GM23338 (cell line): ENCODE results near the gene NPHS2. TPM values are rescaled to one million over a fixed set of nuclear protein-coding genes. Genes with fewer than 3 reads are reported as not detected.

ENCODE experiments used
- ATAC-seq: fragments of 200-7000 bp; cut with Tn5 transposase; 3 replicates; pipeline ENCODE4 v1.9.1; 2020
- DNase-seq: peaks from one replicate; pipeline ENCODE4 v3.0.0-alpha.2; 2015; ENCODE audit warnings: low spot score
- H2AFZ ChIP-seq: fragments of 200-600 bp; sonication (generic); 2 replicates; pipeline ENCODE4 v1.8.0; 2016; ENCODE audit warnings: antibody characterized with exemption, mild to moderate bottlenecking, moderate library complexity
- H3F3A ChIP-seq: fragments of 200-600 bp; sonication (generic); replicated peaks from 2 replicates; pipeline ENCODE4 v1.8.0; 2017; ENCODE audit warnings: antibody characterized with exemption, mixed run types, low read depth
- H3K27ac ChIP-seq: fragments of 200-600 bp; sonication (generic); 2 replicates; pipeline ENCODE4 v1.6.1; 2016; ENCODE audit warnings: low read depth
- H3K27me3 ChIP-seq: fragments of 200-600 bp; sonication (generic); 2 replicates; pipeline ENCODE4 v1.8.0; 2016; ENCODE audit warnings: mild to moderate bottlenecking, mixed run types, moderate library complexity; ENCODE audit not compliant: insufficient read depth
- H3K36me3 ChIP-seq: fragments of 200-600 bp; sonication (generic); 2 replicates; pipeline ENCODE4 v1.8.0; 2016; ENCODE audit warnings: mild to moderate bottlenecking; ENCODE audit not compliant: insufficient read depth
- H3K4me1 ChIP-seq: fragments of 200-600 bp; sonication (generic); 2 replicates; pipeline ENCODE4 v1.8.0; 2016; ENCODE audit warnings: mild to moderate bottlenecking, moderate library complexity; ENCODE audit not compliant: insufficient read depth
- H3K4me2 ChIP-seq: fragments of 200-600 bp; sonication (generic); 2 replicates; pipeline ENCODE4 v1.7.1; 2017; ENCODE audit warnings: mixed run types
- H3K4me3 ChIP-seq: fragments of 200-600 bp; sonication (generic); 2 replicates; pipeline ENCODE4 v1.6.1; 2016; ENCODE audit warnings: mixed run types
- H3K79me2 ChIP-seq: fragments of 200-600 bp; sonication (generic); replicated peaks from 2 replicates; pipeline ENCODE4 v1.8.0; 2017; ENCODE audit warnings: mild to moderate bottlenecking; ENCODE audit not compliant: insufficient read depth
- H3K9me2 ChIP-seq: fragments of 200-600 bp; sonication (generic); 2 replicates; pipeline ENCODE4 v1.8.0; 2017; ENCODE audit not compliant: insufficient read depth
- H4K20me1 ChIP-seq: fragments of 200-600 bp; sonication (generic); replicated peaks from 2 replicates; pipeline ENCODE4 v1.8.0; 2017; ENCODE audit warnings: mild to moderate bottlenecking; ENCODE audit not compliant: insufficient read depth
- H3K27ac Mint-ChIP-seq: 2 replicates; pipeline ENCODE4 v1.8.0; 2020; ENCODE audit warnings: inconsistent platforms, mild to moderate bottlenecking, moderate library complexity, mixed read lengths
- H3K27me3 Mint-ChIP-seq: 3 replicates; pipeline ENCODE4 v1.8.0; 2022; ENCODE audit warnings: low read depth, mild to moderate bottlenecking, moderate library complexity, mixed read lengths, inconsistent platforms; ENCODE audit not compliant: insufficient read depth, poor library complexity
- H3K36me3 Mint-ChIP-seq: 3 replicates; pipeline ENCODE4 v1.8.0; 2021; ENCODE audit warnings: low read depth, mild to moderate bottlenecking, inconsistent platforms, moderate library complexity, mixed read lengths
- H3K4me1 Mint-ChIP-seq: 3 replicates; pipeline ENCODE4 v1.8.0; 2020; ENCODE audit warnings: mild to moderate bottlenecking, inconsistent platforms, mixed read lengths
- H3K4me3 Mint-ChIP-seq: 3 replicates; pipeline ENCODE4 v1.8.0; 2021; ENCODE audit warnings: moderate library complexity, mild to moderate bottlenecking, inconsistent platforms, mixed read lengths
- H3K9me3 Mint-ChIP-seq: 3 replicates; pipeline ENCODE4 v1.8.0; 2020; ENCODE audit warnings: moderate library complexity, mild to moderate bottlenecking, inconsistent platforms, mixed read lengths
- CREB1 ChIP-seq: fragments of 250-450 bp; sonication (Bioruptor Pico); IDR thresholded peaks from 2 replicates; pipeline ENCODE4 v1.5.0; 2020; ENCODE audit warnings: low read depth, mild to moderate bottlenecking, moderate library complexity
- ETS1 ChIP-seq: IDR thresholded peaks from 2 replicates; pipeline ENCODE4 v1.6.1; 2016; ENCODE audit warnings: antibody characterized with exemption
- EZH2 ChIP-seq: fragments of 200-600 bp; sonication (generic); IDR thresholded peaks from one replicate; pipeline ENCODE4 v1.8.0; 2017; ENCODE audit warnings: antibody characterized with exemption, mild to moderate bottlenecking, low read depth; ENCODE audit not compliant: unreplicated experiment
- EZH2phosphoT487 ChIP-seq: fragments of 200-600 bp; sonication (generic); IDR thresholded peaks from one replicate; pipeline ENCODE4 v1.8.1; 2018; ENCODE audit warnings: antibody characterized with exemption; ENCODE audit not compliant: unreplicated experiment
- JUNB ChIP-seq: IDR thresholded peaks from one replicate; pipeline ENCODE4 v1.6.1; 2016; ENCODE audit warnings: antibody characterized with exemption; ENCODE audit not compliant: unreplicated experiment
- POLR2AphosphoS5 ChIP-seq: IDR thresholded peaks from 2 replicates; pipeline ENCODE4 v1.6.1; 2016; ENCODE audit warnings: antibody characterized with exemption, low read depth
- STAT1 ChIP-seq: IDR thresholded peaks from one replicate; pipeline ENCODE4 v1.6.1; 2016; ENCODE audit warnings: antibody characterized with exemption; ENCODE audit not compliant: unreplicated experiment
- ZNF331 ChIP-seq: fragments of 250-450 bp; sonication (Bioruptor Pico); IDR thresholded peaks from 2 replicates; pipeline ENCODE4 v1.5.0; 2020; ENCODE audit warnings: low read depth, mild to moderate bottlenecking, moderate library complexity
- polyA plus RNA-seq: library from polyadenylated mRNA; unstranded; fragments of >200 nt; fragmentation: Nextera tagmentation; extraction: Ambion mirVana; gene quantifications from 2 replicates; pipeline ENCODE4 v1.2.1, GENCODE V29; 2016
- total RNA-seq: library from RNA; depleted of rRNA; stranded (reverse); fragments of >200 nt; shearing (Covaris generic); gene quantifications from 2 replicates; pipeline ENCODE4 v1.2.3, GENCODE V29; 2014
- TF ChIP-seq, protein P1 (sequence below): fragments of 250-450 bp; sonication (Bioruptor Pico); IDR thresholded peaks from 2 replicates; pipeline ENCODE4 v1.5.0; 2020; ENCODE audit warnings: mild to moderate bottlenecking, moderate library complexity

NPHS2 gene
- total and polyA plus RNA-seq, 2 experiments from 2014 or later, result not detected

DNA sequence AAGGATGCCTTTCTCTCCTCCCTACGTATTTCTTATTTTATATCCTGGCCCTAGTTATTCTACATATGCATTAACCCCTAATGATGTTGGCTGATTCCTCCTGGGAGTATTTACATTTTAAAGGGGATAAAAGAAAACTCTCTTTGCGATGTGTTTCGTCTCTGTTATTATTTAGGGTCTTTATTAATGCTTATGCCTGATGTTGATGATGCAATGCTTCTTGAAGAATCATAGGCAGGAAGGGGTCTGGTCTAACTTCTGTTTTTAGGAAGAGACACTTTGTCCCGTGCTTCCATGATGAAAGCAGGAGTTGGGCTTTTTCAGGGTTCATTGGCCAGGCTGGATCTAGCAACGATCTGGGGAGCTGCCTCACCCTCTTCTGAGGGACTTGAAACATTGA lies 761 bp upstream of the NPHS2 start:
- DNase-seq (no peak), ATAC-seq (no peak)
- peaks cover 7% of the 10 kb centered on the region for H3K4me1 ChIP-seq
- no peaks in the 10 kb centered on the region; the same call in 1 of the 2 replicates for H3K36me3 ChIP-seq
- Mint-ChIP-seq H3K4me3 (peak overlapping the region; percentile 57), H3K27ac (no peak overlapping the region), H3K4me1 (peaks cover 7% of the 10 kb centered on the region), H3K27me3 (peaks cover 49% of the 10 kb centered on the region), H3K9me3 (peaks cover 7% of the 10 kb centered on the region), H3K36me3 (peaks cover 4% of the 10 kb centered on the region; the same call in 1 of the 3 replicates)
- TF ChIP-seq POLR2AphosphoS5 (no peak), EZH2 (peak; percentile 42), EZH2phosphoT487 (no peak)
- peak overlapping the region; percentile 65 for H3K4me3 ChIP-seq
- no peaks in the 10 kb centered on the region for H3K79me2 ChIP-seq
- peak overlapping the region; percentile 93; the same call in 1 of the 2 replicates for H2AFZ ChIP-seq
- no peaks in the 10 kb centered on the region for H3K9me2 ChIP-seq
- peaks cover 54% of the 10 kb centered on the region for H3K27me3 ChIP-seq
- H3F3A ChIP-seq, result 0 out of 2 replicates have a peak, but pooled peaks cover 6% of the 10 kb centered on the region
- H3K4me2 ChIP-seq, result peak overlapping the region; percentile 88
- H4K20me1 ChIP-seq, result no peaks in the 10 kb centered on the region
- no peak overlapping the region for H3K27ac ChIP-seq

- Mint-ChIP-seq H3K4me1 (no peaks in the 10 kb centered on the region), H3K27ac (no peak overlapping the region), H3K36me3 (no peaks in the 10 kb centered on the region), H3K9me3 (no peaks in the 10 kb centered on the region), H3K27me3 (no peaks in the 10 kb centered on the region), H3K4me3 (no peak overlapping the region)
- ATAC-seq (no peak), DNase-seq (no peak)
- H3K36me3 ChIP-seq, result no peaks in the 10 kb centered on the region
- H3K4me1 ChIP-seq, result no peaks in the 10 kb centered on the region
- H3K9me2 ChIP-seq, result no peaks in the 10 kb centered on the region
- no peak overlapping the region for H3K27ac ChIP-seq
- TF ChIP-seq ETS1, result no peak
- TF ChIP-seq STAT1, result no peak
- TF ChIP-seq POLR2AphosphoS5, result no peak
- TF ChIP-seq CREB1, result no peak
- TF ChIP-seq JUNB, result no peak
- no peak for TF ChIP-seq ZNF331 (CRISPR knock-in tag)
- no peak for TF ChIP-seq EZH2
- H3K4me3 ChIP-seq, result no peak overlapping the region
- H4K20me1 ChIP-seq, result no peaks in the 10 kb centered on the region
- no peak overlapping the region for H3K4me2 ChIP-seq
- no peaks in the 10 kb centered on the region for H3K79me2 ChIP-seq
- H3K27me3 ChIP-seq, result no peaks in the 10 kb centered on the region
- no peaks in the 10 kb centered on the region for H3F3A ChIP-seq
- H2AFZ ChIP-seq, result no peak overlapping the region
Observed at GRCh38 chr1:179558078-179558477, 17.7 kb downstream of the NPHS2 start.

- no peaks in the 10 kb centered on the region for H4K20me1 ChIP-seq
- ATAC-seq, result peak; percentile 54; the same call in 2 of the 3 replicates
- peaks cover 2% of the 10 kb centered on the region; the same call in 2 of the 3 replicates for H3K4me1 Mint-ChIP-seq
- no peak overlapping the region for H3K4me2 ChIP-seq
- H3K27ac ChIP-seq, result no peak overlapping the region
- H3K4me3 ChIP-seq, result no peak overlapping the region
- no peaks in the 10 kb centered on the region for H3K9me3 Mint-ChIP-seq
- no peaks in the 10 kb centered on the region for H3K36me3 ChIP-seq
- H3K36me3 Mint-ChIP-seq, result no peaks in the 10 kb centered on the region
- H3K4me1 ChIP-seq, result no peaks in the 10 kb centered on the region
- H2AFZ ChIP-seq, result no peak overlapping the region
- no peak overlapping the region for H3K4me3 Mint-ChIP-seq
- no peaks in the 10 kb centered on the region for H3K27me3 Mint-ChIP-seq
- H3K27ac Mint-ChIP-seq, result no peak overlapping the region
- no peaks in the 10 kb centered on the region for H3K27me3 ChIP-seq
- H3K79me2 ChIP-seq, result no peaks in the 10 kb centered on the region
- no peaks in the 10 kb centered on the region for H3F3A ChIP-seq
- H3K9me2 ChIP-seq, result no peaks in the 10 kb centered on the region; the same call in 1 of the 2 replicates
- DNase-seq, result no peak
- no peak for TF ChIP-seq CREB1
- TF ChIP-seq, protein P1, sequence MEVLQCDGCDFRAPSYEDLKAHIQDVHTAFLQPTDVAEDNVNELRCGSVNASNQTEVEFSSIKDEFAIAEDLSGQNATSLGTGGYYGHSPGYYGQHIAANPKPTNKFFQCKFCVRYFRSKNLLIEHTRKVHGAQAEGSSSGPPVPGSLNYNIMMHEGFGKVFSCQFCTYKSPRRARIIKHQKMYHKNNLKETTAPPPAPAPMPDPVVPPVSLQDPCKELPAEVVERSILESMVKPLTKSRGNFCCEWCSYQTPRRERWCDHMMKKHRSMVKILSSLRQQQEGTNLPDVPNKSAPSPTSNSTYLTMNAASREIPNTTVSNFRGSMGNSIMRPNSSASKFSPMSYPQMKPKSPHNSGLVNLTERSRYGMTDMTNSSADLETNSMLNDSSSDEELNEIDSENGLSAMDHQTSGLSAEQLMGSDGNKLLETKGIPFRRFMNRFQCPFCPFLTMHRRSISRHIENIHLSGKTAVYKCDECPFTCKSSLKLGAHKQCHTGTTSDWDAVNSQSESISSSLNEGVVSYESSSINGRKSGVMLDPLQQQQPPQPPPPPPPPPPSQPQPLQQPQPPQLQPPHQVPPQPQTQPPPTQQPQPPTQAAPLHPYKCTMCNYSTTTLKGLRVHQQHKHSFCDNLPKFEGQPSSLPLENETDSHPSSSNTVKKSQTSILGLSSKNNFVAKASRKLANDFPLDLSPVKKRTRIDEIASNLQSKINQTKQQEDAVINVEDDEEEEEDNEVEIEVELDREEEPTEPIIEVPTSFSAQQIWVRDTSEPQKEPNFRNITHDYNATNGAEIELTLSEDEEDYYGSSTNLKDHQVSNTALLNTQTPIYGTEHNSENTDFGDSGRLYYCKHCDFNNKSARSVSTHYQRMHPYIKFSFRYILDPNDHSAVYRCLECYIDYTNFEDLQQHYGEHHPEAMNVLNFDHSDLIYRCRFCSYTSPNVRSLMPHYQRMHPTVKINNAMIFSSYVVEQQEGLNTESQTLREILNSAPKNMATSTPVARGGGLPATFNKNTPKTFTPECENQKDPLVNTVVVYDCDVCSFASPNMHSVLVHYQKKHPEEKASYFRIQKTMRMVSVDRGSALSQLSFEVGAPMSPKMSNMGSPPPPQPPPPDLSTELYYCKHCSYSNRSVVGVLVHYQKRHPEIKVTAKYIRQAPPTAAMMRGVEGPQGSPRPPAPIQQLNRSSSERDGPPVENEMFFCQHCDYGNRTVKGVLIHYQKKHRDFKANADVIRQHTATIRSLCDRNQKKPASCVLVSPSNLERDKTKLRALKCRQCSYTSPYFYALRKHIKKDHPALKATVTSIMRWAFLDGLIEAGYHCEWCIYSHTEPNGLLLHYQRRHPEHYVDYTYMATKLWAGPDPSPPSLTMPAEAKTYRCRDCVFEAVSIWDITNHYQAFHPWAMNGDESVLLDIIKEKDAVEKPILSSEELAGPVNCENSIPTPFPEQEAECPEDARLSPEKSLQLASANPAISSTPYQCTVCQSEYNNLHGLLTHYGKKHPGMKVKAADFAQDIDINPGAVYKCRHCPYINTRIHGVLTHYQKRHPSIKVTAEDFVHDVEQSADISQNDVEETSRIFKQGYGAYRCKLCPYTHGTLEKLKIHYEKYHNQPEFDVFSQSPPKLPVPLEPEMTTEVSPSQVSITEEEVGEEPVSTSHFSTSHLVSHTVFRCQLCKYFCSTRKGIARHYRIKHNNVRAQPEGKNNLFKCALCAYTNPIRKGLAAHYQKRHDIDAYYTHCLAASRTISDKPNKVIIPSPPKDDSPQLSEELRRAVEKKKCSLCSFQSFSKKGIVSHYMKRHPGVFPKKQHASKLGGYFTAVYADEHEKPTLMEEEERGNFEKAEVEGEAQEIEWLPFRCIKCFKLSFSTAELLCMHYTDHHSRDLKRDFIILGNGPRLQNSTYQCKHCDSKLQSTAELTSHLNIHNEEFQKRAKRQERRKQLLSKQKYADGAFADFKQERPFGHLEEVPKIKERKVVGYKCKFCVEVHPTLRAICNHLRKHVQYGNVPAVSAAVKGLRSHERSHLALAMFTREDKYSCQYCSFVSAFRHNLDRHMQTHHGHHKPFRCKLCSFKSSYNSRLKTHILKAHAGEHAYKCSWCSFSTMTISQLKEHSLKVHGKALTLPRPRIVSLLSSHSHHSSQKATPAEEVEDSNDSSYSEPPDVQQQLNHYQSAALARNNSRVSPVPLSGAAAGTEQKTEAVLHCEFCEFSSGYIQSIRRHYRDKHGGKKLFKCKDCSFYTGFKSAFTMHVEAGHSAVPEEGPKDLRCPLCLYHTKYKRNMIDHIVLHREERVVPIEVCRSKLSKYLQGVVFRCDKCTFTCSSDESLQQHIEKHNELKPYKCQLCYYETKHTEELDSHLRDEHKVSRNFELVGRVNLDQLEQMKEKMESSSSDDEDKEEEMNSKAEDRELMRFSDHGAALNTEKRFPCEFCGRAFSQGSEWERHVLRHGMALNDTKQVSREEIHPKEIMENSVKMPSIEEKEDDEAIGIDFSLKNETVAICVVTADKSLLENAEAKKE (CRISPR knock-in tag), result no peak
Observed at GRCh38 chr1:179554427-179554826, 21.3 kb downstream of the NPHS2 start.
